ENCODE results near the gene COPE. TPM values are rescaled to one million over a fixed set of nuclear protein-coding genes. Genes with fewer than 3 reads are reported as not detected.
A peak's percentile ranks its signal among the peaks of the same experiment; 100 is the strongest.

The COPE gene
- total and polyA plus RNA-seq, 3 donors from 2014 or later: 343 to 692 (median 490) TPM

GRCh38 chr19:18933297-18933696 lies 14.1 kb upstream of the COPE start:
- no peaks in the 10 kb centered on the region for H3K27me3 ChIP-seq
- no peak for DNase-seq
- no peaks in the 10 kb centered on the region for H3K9me3 ChIP-seq
- H3K27ac ChIP-seq: no peak overlapping the region
- intact Hi-C loops (cut with DNase I; ENCODE audit: low total_unique reads): no loop called here
- H3K4me3 ChIP-seq: no peak overlapping the region
- TF ChIP-seq, protein P1, sequence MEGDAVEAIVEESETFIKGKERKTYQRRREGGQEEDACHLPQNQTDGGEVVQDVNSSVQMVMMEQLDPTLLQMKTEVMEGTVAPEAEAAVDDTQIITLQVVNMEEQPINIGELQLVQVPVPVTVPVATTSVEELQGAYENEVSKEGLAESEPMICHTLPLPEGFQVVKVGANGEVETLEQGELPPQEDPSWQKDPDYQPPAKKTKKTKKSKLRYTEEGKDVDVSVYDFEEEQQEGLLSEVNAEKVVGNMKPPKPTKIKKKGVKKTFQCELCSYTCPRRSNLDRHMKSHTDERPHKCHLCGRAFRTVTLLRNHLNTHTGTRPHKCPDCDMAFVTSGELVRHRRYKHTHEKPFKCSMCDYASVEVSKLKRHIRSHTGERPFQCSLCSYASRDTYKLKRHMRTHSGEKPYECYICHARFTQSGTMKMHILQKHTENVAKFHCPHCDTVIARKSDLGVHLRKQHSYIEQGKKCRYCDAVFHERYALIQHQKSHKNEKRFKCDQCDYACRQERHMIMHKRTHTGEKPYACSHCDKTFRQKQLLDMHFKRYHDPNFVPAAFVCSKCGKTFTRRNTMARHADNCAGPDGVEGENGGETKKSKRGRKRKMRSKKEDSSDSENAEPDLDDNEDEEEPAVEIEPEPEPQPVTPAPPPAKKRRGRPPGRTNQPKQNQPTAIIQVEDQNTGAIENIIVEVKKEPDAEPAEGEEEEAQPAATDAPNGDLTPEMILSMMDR (IDR thresholded peaks at IDR 0.05): no peak
- TF ChIP-seq POLR2A (IDR thresholded peaks at IDR 0.05): no peak
- no peaks in the 10 kb centered on the region for H3K36me3 ChIP-seq (ENCODE audit: low read depth, missing control alignments)
- 56 to 76% methylated on average over 13 of the region's 13 CpGs for WGBS, 2 donors
- H3K4me1 ChIP-seq: no peaks in the 10 kb centered on the region

GRCh38 chr19:18932216-18932841 lies 13.1 kb upstream of the COPE start:
- Histone ChIP-seq H3K36me3 (ENCODE audit: low read depth, missing control alignments) (no peaks in the 10 kb centered on the region), H3K4me3 (peak overlapping the region in 1 of 2 donors; percentile 48), H3K27me3 (no peaks in the 10 kb centered on the region), H3K4me1 (no peaks in the 10 kb centered on the region), H3K9me3 (no peaks in the 10 kb centered on the region), H3K27ac (no peak overlapping the region)
- intact Hi-C loops (cut with DNase I; ENCODE audit: low total_unique reads): no loop called here
- TF ChIP-seq, protein P1 (IDR thresholded peaks at IDR 0.05): no peak
- no peak for TF ChIP-seq POLR2A (IDR thresholded peaks at IDR 0.05)
- DNase-seq: peak; percentile 85
- WGBS, 2 donors: 30 to 45% methylated on average over 25 to 37 of the region's 37 CpGs

DNA sequence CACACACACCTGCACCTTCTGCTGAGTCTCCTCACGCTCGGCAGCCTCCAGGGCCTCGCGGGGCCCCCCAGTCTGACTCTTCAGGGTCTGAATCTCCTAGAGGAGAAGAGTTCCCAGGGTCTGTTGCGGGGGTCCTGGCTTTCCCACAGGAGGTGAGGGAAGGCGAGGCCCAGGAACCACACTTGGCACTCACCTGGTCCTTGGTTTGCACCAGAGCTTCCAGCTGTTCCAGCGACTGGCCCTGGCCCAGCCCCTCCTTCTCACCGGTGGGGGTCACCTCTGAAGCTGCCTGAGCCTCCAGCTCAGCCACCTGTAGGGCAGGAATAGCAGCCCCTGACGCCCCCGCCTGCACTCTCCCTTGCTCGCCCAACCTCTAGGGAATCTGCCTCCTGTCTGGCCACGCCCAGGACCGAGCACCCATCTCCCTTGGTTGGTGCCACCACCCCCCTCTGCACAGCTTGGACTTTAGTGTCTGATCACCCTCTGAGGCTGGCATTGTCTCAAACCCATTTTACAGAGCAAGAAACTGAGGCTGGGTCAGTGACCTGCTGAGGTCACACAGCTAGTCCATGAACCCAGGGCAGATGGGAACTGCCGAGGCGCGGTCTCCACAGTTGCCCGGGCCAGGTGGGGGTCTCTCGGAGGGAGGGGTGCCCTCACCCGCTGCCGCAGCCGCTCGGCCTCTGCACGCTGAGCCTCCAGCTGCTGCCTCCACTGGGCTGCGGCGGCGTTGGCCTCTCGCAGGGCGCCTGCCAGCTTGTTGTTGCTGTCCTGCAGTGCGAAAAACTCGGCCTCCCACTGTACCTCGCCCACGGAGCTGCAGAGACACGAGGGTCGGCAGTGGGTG lies 12.4 kb upstream of the COPE start:
- intact Hi-C loops (cut with DNase I; ENCODE audit: low total_unique reads): no loop called here
- H3K27ac ChIP-seq: no peak overlapping the region
- H3K4me1 ChIP-seq: no peaks in the 10 kb centered on the region
- peak overlapping the region in 1 of 2 donors; percentile 48 for H3K4me3 ChIP-seq
- H3K36me3 ChIP-seq (ENCODE audit: low read depth, missing control alignments): no peaks in the 10 kb centered on the region
- H3K9me3 ChIP-seq: no peaks in the 10 kb centered on the region
- 59 to 75% methylated on average over 13 to 33 of the region's 34 CpGs for WGBS, 2 donors
- no peak for TF ChIP-seq POLR2A (IDR thresholded peaks at IDR 0.05)
- TF ChIP-seq, protein P1 (IDR thresholded peaks at IDR 0.05): no peak
- no peaks in the 10 kb centered on the region for H3K27me3 ChIP-seq
- no peak for DNase-seq

DNA sequence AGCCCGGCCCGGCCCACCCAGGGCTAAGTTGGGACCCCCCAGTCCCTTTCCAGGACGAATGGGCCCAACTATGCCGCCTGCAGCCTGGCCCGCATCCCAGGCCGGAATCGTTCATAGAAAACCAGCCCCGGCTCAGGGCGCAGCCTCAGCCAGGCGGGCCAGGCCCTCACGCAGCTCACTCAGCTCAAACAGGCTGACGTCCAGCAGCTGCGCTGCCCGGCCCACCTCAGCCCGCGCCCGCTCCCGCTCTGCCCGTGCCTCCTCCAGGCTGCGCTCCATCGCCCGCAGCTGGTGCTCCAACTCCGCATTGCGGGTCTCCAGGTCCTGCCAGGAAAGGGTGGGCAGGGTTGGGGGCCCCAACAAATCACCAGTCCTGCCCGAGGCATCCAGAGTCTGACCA lies 10.1 kb upstream of the COPE start:
- 90 to 94% methylated on average over 8 to 25 of the region's 25 CpGs for WGBS, 2 donors
- H3K27ac ChIP-seq: no peak overlapping the region
- H3K27me3 ChIP-seq: no peaks in the 10 kb centered on the region
- H3K36me3 ChIP-seq (ENCODE audit: low read depth, missing control alignments): no peaks in the 10 kb centered on the region
- no peaks in the 10 kb centered on the region for H3K4me1 ChIP-seq
- intact Hi-C loops (cut with DNase I; ENCODE audit: low total_unique reads): no loop called here
- no peak for TF ChIP-seq POLR2A (IDR thresholded peaks at IDR 0.05)
- TF ChIP-seq, protein P1 (IDR thresholded peaks at IDR 0.05): no peak
- H3K9me3 ChIP-seq: no peaks in the 10 kb centered on the region
- no peak for DNase-seq
- H3K4me3 ChIP-seq: no peak overlapping the region

Data from testis (tissue), 3 donors.